Immature natural killer cell (primary cell): Measurements from ENCODE around the gene MFRP. TPM values are rescaled to one million over a fixed set of nuclear protein-coding genes. Genes with fewer than 3 reads are reported as not detected.

Source experiments
- polyA plus RNA-seq, 3 donors: library from polyadenylated mRNA; unstranded; fragments of 300-500 nt; fragmentation: Illumina TruSeq; gene quantifications; one replicate each; pipeline ENCODE4 v1.2.3, GENCODE V29; 2021

MFRP gene
- polyA plus RNA-seq, 3 donors from 2014 or later: not detected

Other genes starting within 250 kb of the MFRP start
- 10 to 100 TPM; 23.7 to 47.4 (median 44.5) TPM for gene DPAGT1, start 244.9 kb downstream of the MFRP start, polyA plus RNA-seq
- gene C2CD2L, start 239.4 kb downstream of the MFRP start, polyA plus RNA-seq: 1 to 10 TPM; 1.0 to 7.7 (median 2.6) TPM
- 10 to 100 TPM in 2 of 3 donors, 1 to 10 TPM in 1; 9.2 to 18.6 (median 11.0) TPM for gene HINFP, start 225.1 kb downstream of the MFRP start, polyA plus RNA-seq
- gene ABCG4, start 197.7 kb downstream of the MFRP start, polyA plus RNA-seq: not detected
- 10 to 100 TPM; 10.7 to 20.9 (median 11.0) TPM for gene NLRX1, start 178.0 kb downstream of the MFRP start, polyA plus RNA-seq
- gene NHERF4, start 161.2 kb downstream of the MFRP start, polyA plus RNA-seq: under 1 TPM in 1 of 3 donors, not detected in 2; 0.24 TPM
- gene CBL, start 140.4 kb downstream of the MFRP start, polyA plus RNA-seq: 1 to 10 TPM; 1.1 to 9.6 (median 5.0) TPM
- not detected for gene MCAM, start 29.6 kb downstream of the MFRP start, polyA plus RNA-seq
- gene RNF26, start 12.2 kb downstream of the MFRP start, polyA plus RNA-seq: 10 to 100 TPM; 21.9 to 42.2 (median 33.5) TPM
- not detected for gene C1QTNF5, start 5.8 kb downstream of the MFRP start, polyA plus RNA-seq
- gene USP2, start 35.0 kb upstream of the MFRP start, polyA plus RNA-seq: not detected
- not detected for gene THY1, start 76.5 kb upstream of the MFRP start, polyA plus RNA-seq